Right cardiac atrium (tissue), 5 donors: ENCODE data around the gene PNPLA5. TPM values are rescaled to one million over a fixed set of nuclear protein-coding genes. Genes with fewer than 3 reads are reported as not detected.

Experiments
- ATAC-seq, 2 donors: fragments of 200-7000 bp; cut with Tn5 transposase; one replicate each; pipeline versions ENCODE4 v1.8.0 to v1.9.1; 2020; ENCODE audit warnings: moderate library complexity in 2 of 2, mild to moderate bottlenecking in 1 of 2
- DNase-seq, 3 donors: peaks; one replicate each; pipeline ENCODE4 v3.0.0-alpha.2; 2020
- H3K27ac ChIP-seq: one replicate; pipeline ENCODE4 v1.5.1; 2013; ENCODE audit warnings: mild to moderate bottlenecking, low read length, control low read depth, moderate library complexity
- H3K27me3 ChIP-seq: one replicate; pipeline ENCODE4 v1.6.1; 2013; ENCODE audit not compliant: control insufficient read depth, insufficient read depth
- H3K4me1 ChIP-seq: one replicate; pipeline ENCODE4 v1.6.1; 2013; ENCODE audit warnings: low read length; ENCODE audit not compliant: control insufficient read depth, insufficient read depth
- H3K4me3 ChIP-seq: one replicate; pipeline ENCODE4 v1.5.1; 2013; ENCODE audit warnings: low read length, control low read depth
- H3K9me3 ChIP-seq: one replicate; pipeline ENCODE4 v1.6.1; 2013; ENCODE audit warnings: low read length; ENCODE audit not compliant: control insufficient read depth
- WGBS: extraction: QIAGEN DNeasy Blood & Tissue Kit; methylation state at CpG from one replicate; pipeline ENCODE4 v1.1.7; 2013; 5-methylcytosine and 5-hydroxymethylcytosine counted together
- intact Hi-C, 4 donors: fragments of 100-400 bp; cut with DNase I; formaldehyde crosslinking; loops; one replicate each; pipeline versions ENCODE4 v1.11.0 to v1.14.0; 2022 to 2023
- long read RNA-seq, 4 donors: library from polyadenylated mRNA; unstranded; transcript quantifications; one replicate each; pipeline ENCODE4 v2.0.0, GENCODE V29; 2020 to 2021
- polyA plus RNA-seq: library from polyadenylated mRNA; stranded (reverse); fragments of 200-250 nt; gene quantifications from one replicate; pipeline ENCODE4 v1.2.3, GENCODE V29; 2013
- total RNA-seq, 4 donors: library from RNA; stranded (reverse); fragmentation: NEBNext Ultra II Directional; extraction: Animal tissue kit (Norgen Biotek cat#: 25700); gene quantifications; one replicate each; pipeline ENCODE4 v1.2.1, GENCODE V29; 2021
- donor health status: healthy with polysubstance abuse.
- donor health status: DM: no; HTN: yes; CAD: no.
- donor health status: DM: no; HTN: no; CAD: no.
- donor health status: DM: no; HTN: yes; CAD: no; lungs with severe emphysema.
- donor health status: DM: yes; HTN: yes; CAD: no.

The PNPLA5 gene, protein sequence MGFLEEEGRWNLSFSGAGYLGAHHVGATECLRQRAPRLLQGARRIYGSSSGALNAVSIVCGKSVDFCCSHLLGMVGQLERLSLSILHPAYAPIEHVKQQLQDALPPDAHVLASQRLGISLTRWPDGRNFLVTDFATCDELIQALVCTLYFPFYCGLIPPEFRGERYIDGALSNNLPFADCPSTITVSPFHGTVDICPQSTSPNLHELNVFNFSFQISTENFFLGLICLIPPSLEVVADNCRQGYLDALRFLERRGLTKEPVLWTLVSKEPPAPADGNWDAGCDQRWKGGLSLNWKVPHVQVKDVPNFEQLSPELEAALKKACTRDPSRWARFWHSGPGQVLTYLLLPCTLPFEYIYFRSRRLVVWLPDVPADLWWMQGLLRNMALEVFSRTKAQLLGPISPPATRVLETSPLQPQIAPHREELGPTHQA
- total RNA-seq = not detected
- not detected for polyA plus RNA-seq
- long read RNA-seq, donor 1 = 0 reads
- long read RNA-seq, donor 2 = 0 reads
- long read RNA-seq, donor 3 = 0 reads
- long read RNA-seq, donor 4 = 0 reads

DNA sequence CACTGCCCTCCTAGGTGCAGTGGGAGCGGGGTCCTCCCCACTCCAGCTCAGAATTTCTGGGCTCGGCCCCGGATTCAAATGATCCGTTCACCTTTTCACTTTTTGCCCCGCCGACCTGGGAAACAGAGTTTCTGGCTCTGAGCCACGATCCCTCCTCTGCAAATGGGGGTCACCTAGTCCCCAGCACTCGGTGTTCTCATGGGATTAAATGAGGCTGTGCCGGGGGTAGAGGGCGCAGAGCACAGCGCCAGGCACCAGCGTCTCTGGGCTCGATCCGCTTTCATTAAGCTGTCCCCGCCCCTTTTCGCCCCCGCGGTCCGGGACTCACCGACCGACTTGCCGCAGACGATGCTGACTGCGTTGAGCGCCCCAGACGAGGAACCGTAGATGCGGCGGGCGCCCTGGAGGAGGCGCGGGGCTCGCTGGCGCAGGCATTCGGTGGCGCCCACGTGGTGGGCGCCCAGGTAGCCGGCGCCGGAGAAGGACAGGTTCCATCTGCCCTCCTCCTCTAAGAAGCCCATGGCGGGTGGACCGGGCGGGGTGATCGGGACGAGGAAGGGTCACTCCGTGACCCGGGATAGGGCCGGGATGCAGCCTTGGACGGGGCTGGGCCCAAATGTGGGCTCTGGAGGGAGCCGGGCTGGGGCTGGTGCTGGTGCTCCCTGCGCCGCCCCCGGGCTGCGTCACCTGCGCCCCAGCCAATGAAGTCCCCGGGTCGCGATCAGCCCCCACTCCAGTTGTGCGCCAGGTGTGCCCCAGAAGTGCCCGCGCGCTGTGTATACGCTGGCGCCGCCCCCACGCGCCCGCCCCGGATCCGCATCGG, at the start of gene PNPLA5:
Gene PNPLA5, minus strand, starts transcription at position 654 of the 823 bp plus-strand sequence. Its CDS starts 133 bp downstream, at position 521.
- Histone ChIP-seq H3K4me3 (no peak within 1 kb of the TSS), H3K27ac (no peak within 1 kb of the TSS), H3K27me3 (no peaks in the 10 kb centered on the region), H3K9me3 (no peaks in the 10 kb centered on the region), H3K4me1 (no peaks in the 10 kb centered on the region)
- ATAC-seq (no peak), DNase-seq (no peak)
- 3% methylated on average over 72 of the region's 72 CpGs for WGBS
- intact Hi-C loops = no loop called here

DNA sequence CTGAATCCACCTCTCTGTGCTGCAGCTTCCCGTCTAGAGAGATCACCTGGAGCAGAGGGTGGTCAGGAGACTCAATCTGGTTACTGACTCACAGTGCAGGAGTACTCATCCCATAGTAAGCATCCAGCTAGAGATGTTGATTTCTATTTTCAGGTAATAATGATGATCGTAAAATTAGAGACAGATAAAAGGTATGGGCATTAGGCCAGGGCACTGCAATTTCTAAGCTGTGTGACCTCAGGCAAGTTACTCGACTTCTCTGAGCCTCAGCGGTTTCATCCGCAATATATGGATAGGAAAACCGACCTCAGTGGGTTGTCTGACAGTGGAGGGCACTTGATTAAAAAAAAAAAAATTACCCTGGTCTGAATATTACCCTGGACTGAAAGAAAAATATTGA, 49.6 kb upstream of the PNPLA5 start:
- no peaks in the 10 kb centered on the region for H3K4me1 ChIP-seq
- H3K27me3 ChIP-seq = no peaks in the 10 kb centered on the region
- ATAC-seq = no peak
- 83% methylated on average over 6 of the region's 6 CpGs for WGBS
- no peaks in the 10 kb centered on the region for H3K9me3 ChIP-seq
- intact Hi-C loops = no loop called here
- H3K4me3 ChIP-seq = no peak overlapping the region
- no peak overlapping the region for H3K27ac ChIP-seq
- DNase-seq = no peak

DNA sequence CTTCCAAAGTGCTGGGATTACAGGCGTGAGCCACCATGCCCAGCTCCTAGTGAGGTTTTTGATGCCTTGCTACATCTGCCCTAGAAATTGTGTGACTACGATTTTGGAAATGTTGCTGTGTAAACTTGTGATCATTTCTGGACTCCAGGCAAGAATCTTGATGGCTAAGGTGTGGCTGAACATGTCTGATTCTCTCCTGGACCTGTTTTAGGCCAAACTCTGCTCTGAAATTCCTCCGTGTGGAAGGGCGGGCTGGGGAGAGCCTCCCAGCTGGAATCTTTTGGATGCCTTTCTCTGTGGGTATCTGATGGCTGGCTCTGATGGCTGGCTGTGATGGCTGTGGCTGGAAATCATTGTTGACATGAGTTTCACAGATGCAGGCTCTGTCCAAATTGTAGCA, 40.0 kb upstream of the PNPLA5 start:
- no peak for ATAC-seq
- Histone ChIP-seq H3K27me3 (no peaks in the 10 kb centered on the region), H3K4me1 (no peaks in the 10 kb centered on the region), H3K27ac (no peak overlapping the region), H3K4me3 (no peak overlapping the region), H3K9me3 (no peaks in the 10 kb centered on the region)
- WGBS = 69% methylated on average over 4 of the region's 4 CpGs
- intact Hi-C loops = no loop called here
- no peak for DNase-seq

GRCh38 chr22:43928908-43929307, 37.1 kb upstream of the PNPLA5 start:
- H3K4me3 ChIP-seq = no peak overlapping the region
- no peak for DNase-seq
- WGBS = 91% methylated on average over 6 of the region's 6 CpGs
- no peaks in the 10 kb centered on the region for H3K4me1 ChIP-seq
- ATAC-seq = no peak
- no peaks in the 10 kb centered on the region for H3K27me3 ChIP-seq
- intact Hi-C loops = no loop called here
- no peaks in the 10 kb centered on the region for H3K9me3 ChIP-seq
- H3K27ac ChIP-seq = no peak overlapping the region

DNA sequence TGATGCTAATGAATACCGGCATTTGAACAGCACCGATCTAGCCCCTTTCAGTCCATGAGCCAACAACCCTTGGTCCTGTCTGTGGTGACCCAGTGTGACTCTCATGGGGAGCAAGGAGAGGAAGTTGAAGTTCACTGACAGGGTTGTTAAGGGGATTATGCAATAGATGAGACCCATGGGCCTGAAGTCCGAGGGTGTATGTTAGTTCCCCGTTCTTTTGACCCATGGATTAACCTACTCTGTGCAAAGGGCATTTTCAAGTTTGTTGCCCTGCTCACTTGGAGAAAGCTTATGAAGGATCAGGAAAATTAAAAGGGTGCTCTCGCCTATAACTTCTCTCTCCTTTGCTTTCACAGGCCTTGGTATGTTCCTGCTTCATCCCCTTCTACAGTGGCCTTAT, 36.7 kb upstream of the PNPLA5 start:
- Histone ChIP-seq H3K4me3 (no peak overlapping the region), H3K27me3 (no peaks in the 10 kb centered on the region), H3K9me3 (no peaks in the 10 kb centered on the region), H3K4me1 (no peaks in the 10 kb centered on the region), H3K27ac (no peak overlapping the region)
- intact Hi-C loops = no loop called here
- no peak for DNase-seq
- no peak for ATAC-seq
- 76% methylated on average over 5 of the region's 5 CpGs for WGBS

GRCh38 chr22:43926349-43926710, 34.5 kb upstream of the PNPLA5 start:
- intact Hi-C loops = no loop called here
- no peak for ATAC-seq
- Histone ChIP-seq H3K27ac (no peak overlapping the region), H3K4me1 (no peaks in the 10 kb centered on the region), H3K27me3 (no peaks in the 10 kb centered on the region), H3K4me3 (no peak overlapping the region), H3K9me3 (no peaks in the 10 kb centered on the region)
- 87% methylated on average over 1 of the region's 1 CpG for WGBS
- DNase-seq = no peak

- ATAC-seq = no peak
Observed at GRCh38 chr22:43925433-43926348, 33.9 kb upstream of the PNPLA5 start.

DNA sequence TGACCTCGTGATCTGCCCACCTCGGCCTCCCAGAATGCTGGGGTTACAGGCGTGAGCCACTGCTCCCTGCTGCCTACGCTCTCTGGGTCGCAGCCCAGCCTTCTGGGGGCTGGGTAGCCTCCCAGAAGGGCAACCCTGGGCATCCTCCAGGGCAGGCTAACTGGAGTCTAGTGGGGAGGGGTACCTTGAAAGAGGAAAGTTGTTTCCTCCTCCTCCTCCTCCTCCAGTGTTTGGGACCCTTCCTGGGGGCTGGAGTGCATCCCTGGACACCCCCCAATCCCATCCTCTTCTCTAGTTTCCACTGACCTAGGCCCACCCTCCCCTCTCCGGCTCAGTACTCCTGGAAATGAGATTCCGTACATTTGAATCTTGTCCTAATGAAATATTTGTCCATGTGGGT, 33.1 kb upstream of the PNPLA5 start:
- no peak for ATAC-seq

More at GRCh38 chr22:43925433-43926348, 33.9 kb upstream of the PNPLA5 start:
- no peaks in the 10 kb centered on the region for H3K9me3 ChIP-seq
- 70% methylated on average over 6 of the region's 6 CpGs for WGBS
- no peak overlapping the region for H3K4me3 ChIP-seq
- H3K27ac ChIP-seq = no peak overlapping the region
- no peaks in the 10 kb centered on the region for H3K4me1 ChIP-seq
- DNase-seq = peak in 1 of 3 donors; percentile 21
- intact Hi-C loops = no loop called here
- H3K27me3 ChIP-seq = no peaks in the 10 kb centered on the region

DNA sequence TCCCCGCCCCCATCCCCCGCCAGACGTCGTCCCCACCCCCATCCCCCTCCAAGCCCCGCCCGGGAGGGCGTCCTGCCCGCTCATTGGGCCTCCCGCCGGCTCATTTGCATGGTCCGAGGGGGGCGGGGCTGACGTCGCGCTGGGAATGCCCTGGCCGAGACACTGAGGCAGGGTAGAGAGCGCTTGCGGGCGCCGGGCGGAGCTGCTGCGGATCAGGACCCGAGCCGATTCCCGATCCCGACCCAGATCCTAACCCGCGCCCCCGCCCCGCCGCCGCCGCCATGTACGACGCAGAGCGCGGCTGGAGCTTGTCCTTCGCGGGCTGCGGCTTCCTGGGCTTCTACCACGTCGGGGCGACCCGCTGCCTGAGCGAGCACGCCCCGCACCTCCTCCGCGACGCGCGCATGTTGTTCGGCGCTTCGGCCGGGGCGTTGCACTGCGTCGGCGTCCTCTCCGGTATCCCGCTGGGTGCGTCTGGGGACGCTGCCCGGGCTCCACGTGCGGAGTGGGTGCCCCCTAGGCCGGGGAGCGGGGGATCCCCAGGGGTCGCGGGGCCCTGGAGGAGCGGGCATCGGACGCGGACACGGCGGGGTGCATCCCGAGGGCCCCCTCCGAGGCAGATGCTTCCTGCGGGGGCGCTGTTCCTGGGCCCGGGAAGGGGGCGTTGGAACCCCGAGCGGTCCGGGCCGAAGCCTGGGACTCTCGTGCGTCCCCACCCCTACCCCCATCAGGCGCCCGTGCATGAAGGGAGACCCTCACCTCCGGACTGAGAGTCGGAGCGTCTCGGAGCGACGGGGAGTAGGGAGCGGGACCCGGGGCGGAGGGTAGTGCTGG, 32.0 kb upstream of the PNPLA5 start, which contains the start of gene PNPLA3:
Gene PNPLA3, plus strand, starts transcription at position 175 of the 834 bp plus-strand sequence. Its CDS starts 107 bp downstream, at position 282.
- WGBS = 2% methylated on average over 100 of the region's 100 CpGs
- intact Hi-C loops = no loop called here
- H3K27ac ChIP-seq = no peak within 1 kb of the TSS
- no peaks in the 10 kb centered on the region for H3K9me3 ChIP-seq
- DNase-seq (peak; percentile 94 to 97 (median 96)), ATAC-seq (peak; percentile 94 to 96)
- H3K27me3 ChIP-seq = no peaks in the 10 kb centered on the region
- no peaks in the 10 kb centered on the region for H3K4me1 ChIP-seq
- peak within 1 kb of the TSS; percentile 33 for H3K4me3 ChIP-seq

More for the DNA sequence above, 33.1 kb upstream of the PNPLA5 start:
- H3K27me3 ChIP-seq = no peaks in the 10 kb centered on the region
- H3K27ac ChIP-seq = no peak overlapping the region
- 62% methylated on average over 7 of the region's 7 CpGs for WGBS
- H3K4me1 ChIP-seq = no peaks in the 10 kb centered on the region
- no peak overlapping the region for H3K4me3 ChIP-seq
- no peaks in the 10 kb centered on the region for H3K9me3 ChIP-seq
- intact Hi-C loops = no loop called here
- no peak for DNase-seq

- Histone ChIP-seq H3K27ac (no peak overlapping the region), H3K9me3 (no peaks in the 10 kb centered on the region), H3K4me1 (no peaks in the 10 kb centered on the region), H3K27me3 (no peaks in the 10 kb centered on the region), H3K4me3 (peak overlapping the region; percentile 33)
- 3% methylated on average over 13 of the region's 13 CpGs for WGBS
- intact Hi-C loops = no loop called here
- ATAC-seq = no peak
- DNase-seq = no peak
Observed at GRCh38 chr22:43923191-43923590, 31.4 kb upstream of the PNPLA5 start.
